ENCODE data around the gene DERA. TPM values are rescaled to one million over a fixed set of nuclear protein-coding genes. Genes with fewer than 3 reads are reported as not detected.

DERA gene
- total RNA-seq, 5 donors from 2014 or later (not counting 1 experiment from before 2014, with no cell fraction given), result 11.0 to 13.4 (median 11.6) TPM

- ATAC-seq (replicated peaks in 1 of 4) (no peak), DNase-seq (no peak)
- Histone ChIP-seq H3K27ac (ENCODE audit: low read length) (no peak overlapping the region), H3K9me3 (no peaks in the 10 kb centered on the region), H3K27me3 (replicated peaks in 1 of 2; ENCODE audit: control insufficient read depth in 2 of 2, extremely low read depth in 1 of 2, insufficient read depth in 2 of 2, low read length in 1 of 2) (no peaks in the 10 kb centered on the region), H3K4me1 (ENCODE audit: control insufficient read depth in 1 of 2, extremely low read depth in 1 of 2, insufficient read depth in 2 of 2, low read length in 2 of 2) (no peaks in the 10 kb centered on the region), H3K4me3 (ENCODE audit: control insufficient read depth in 1 of 2, extremely low read depth in 1 of 2, low read length in 1 of 2) (no peak overlapping the region), H3K36me3 (ENCODE audit: control insufficient read depth in 2 of 2, extremely low read depth in 1 of 2, insufficient read depth in 1 of 2, low read length in 1 of 2) (no peaks in the 10 kb centered on the region)
- H3K36me3 Mint-ChIP-seq, result no peaks in the 10 kb centered on the region
- no peaks in the 10 kb centered on the region for H3K4me1 Mint-ChIP-seq
- no peaks in the 10 kb centered on the region for H3K9me3 Mint-ChIP-seq
- POLR2A ChIA-PET, result no interaction called here
- H3K27me3 Mint-ChIP-seq, result no peaks in the 10 kb centered on the region
- WGBS (ENCODE audit: insufficient coverage), result 71% methylated on average over 1 of the region's 2 CpGs
- no peak overlapping the region for H3K27ac Mint-ChIP-seq
- CTCF ChIA-PET, result no interaction called here
- no peak overlapping the region for H3K4me3 Mint-ChIP-seq
Measured at GRCh38 chr12:16086942-16087341, 175.8 kb downstream of the DERA start.

Other genes with a start within 250 kb of the DERA start
- 1 to 10 TPM in 4 of 5 donors, under 1 TPM in 1; 0.91 to 3.8 (median 2.1) TPM for gene EPS8, start 121.9 kb upstream of the DERA start, total RNA-seq
- 100 to 1,000 TPM in 1 of 5 donors, 10 to 100 TPM in 4; 47.4 to 101 (median 55.4) TPM for gene STRAP, start 28.9 kb upstream of the DERA start, total RNA-seq

Data from T-cell (primary cell).